Loucy (cell line): ENCODE results near the gene IGSF3.
"Not testable (repeated sequence)": the region's sequence is repeated elsewhere in the genome, so short reads cannot be mapped to it uniquely, and the experiment has no call there.

Source experiments
- EZH2phosphoT487 ChIP-seq: fragments of 200-600 bp; IDR thresholded peaks from 2 replicates; pipeline ENCODE4 v1.6.1; 2018; ENCODE audit warnings: antibody characterized with exemption, mild to moderate bottlenecking, moderate library complexity, borderline replicate concordance
- TF ChIP-seq, protein P1 (sequence below): fragments of 200-600 bp; sonication (generic); conservative IDR thresholded peaks from 2 replicates; pipeline ENCODE4 v1.5.1; 2014; ENCODE audit warnings: mild to moderate bottlenecking, antibody characterized with exemption, low read length

DNA sequence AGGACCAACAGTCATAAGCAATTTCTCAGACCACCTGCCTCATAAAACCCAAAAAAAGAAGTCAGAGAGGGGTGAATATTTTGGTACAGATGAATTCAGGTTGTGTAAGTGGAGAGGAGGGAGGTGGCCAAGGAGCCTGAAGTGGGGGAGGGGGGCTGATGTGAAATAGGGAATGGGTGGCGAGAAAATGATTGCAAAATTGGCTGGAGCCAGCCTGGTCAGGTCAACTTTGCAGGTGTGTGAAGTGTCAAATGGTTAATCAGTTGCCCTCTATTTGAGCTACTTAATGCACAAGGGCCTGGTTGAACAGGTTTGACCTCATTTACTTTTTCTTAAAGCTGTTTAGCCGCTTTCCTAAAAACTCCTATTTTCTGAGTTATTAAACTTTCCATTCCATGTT lies 38.1 kb downstream of the IGSF3 start:
- TF ChIP-seq, protein P1, sequence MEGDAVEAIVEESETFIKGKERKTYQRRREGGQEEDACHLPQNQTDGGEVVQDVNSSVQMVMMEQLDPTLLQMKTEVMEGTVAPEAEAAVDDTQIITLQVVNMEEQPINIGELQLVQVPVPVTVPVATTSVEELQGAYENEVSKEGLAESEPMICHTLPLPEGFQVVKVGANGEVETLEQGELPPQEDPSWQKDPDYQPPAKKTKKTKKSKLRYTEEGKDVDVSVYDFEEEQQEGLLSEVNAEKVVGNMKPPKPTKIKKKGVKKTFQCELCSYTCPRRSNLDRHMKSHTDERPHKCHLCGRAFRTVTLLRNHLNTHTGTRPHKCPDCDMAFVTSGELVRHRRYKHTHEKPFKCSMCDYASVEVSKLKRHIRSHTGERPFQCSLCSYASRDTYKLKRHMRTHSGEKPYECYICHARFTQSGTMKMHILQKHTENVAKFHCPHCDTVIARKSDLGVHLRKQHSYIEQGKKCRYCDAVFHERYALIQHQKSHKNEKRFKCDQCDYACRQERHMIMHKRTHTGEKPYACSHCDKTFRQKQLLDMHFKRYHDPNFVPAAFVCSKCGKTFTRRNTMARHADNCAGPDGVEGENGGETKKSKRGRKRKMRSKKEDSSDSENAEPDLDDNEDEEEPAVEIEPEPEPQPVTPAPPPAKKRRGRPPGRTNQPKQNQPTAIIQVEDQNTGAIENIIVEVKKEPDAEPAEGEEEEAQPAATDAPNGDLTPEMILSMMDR: not testable (repeated sequence)
- not testable (repeated sequence) for TF ChIP-seq EZH2phosphoT487
